A549 (cell line): ENCODE measurements around the gene GREM1.

Source experiments
- EP300 ChIP-seq, 2 experiments: fragments of >200 bp; sonication (Bioruptor Twin); formaldehyde crosslinking; IDR thresholded peaks; 2 replicates in 1 of 2; 3 replicates in 1 of 2; pipeline ENCODE4 v1.6.1; 2016 to 2017
- HDAC2 ChIP-seq: fragments of 200-600 bp; sonication (generic); IDR thresholded peaks from 2 replicates; pipeline ENCODE4 v1.6.1; 2016
- HMGXB4 ChIP-seq: fragments of 250-450 bp; sonication (Bioruptor Pico); IDR thresholded peaks from 2 replicates; pipeline ENCODE4 v1.5.0; 2021; ENCODE audit warnings: mild to moderate bottlenecking, moderate library complexity, borderline replicate concordance
- HOXA7 ChIP-seq: fragments of 250-450 bp; sonication (Bioruptor Pico); IDR thresholded peaks from 2 replicates; pipeline ENCODE4 v1.5.0; 2020; ENCODE audit warnings: mild to moderate bottlenecking, moderate library complexity
- POLR2A ChIP-seq: IDR thresholded peaks from 2 replicates; pipeline ENCODE4 v1.6.1; 2012; ENCODE audit warnings: mild to moderate bottlenecking, low read length
- TP53 ChIP-seq: fragments of 250-450 bp; sonication (Bioruptor Pico); IDR thresholded peaks from 2 replicates; pipeline ENCODE4 v1.5.0; 2021; ENCODE audit warnings: mild to moderate bottlenecking, moderate library complexity
- TF ChIP-seq, protein P1 (sequence below): fragments of >200 bp; sonication (Bioruptor Twin); formaldehyde crosslinking; IDR thresholded peaks from 3 replicates; pipeline ENCODE4 v1.5.1; 2016
- TF ChIP-seq, protein P2 (sequence below): fragments of 450-650 bp; IDR thresholded peaks from 2 replicates; pipeline ENCODE4 v1.6.1; 2014; ENCODE audit warnings: antibody characterized with exemption
- TF ChIP-seq, protein P3 (sequence below): fragments of 200-600 bp; sonication (generic); IDR thresholded peaks from 2 replicates; pipeline ENCODE4 v1.6.1; 2016; ENCODE audit warnings: antibody characterized with exemption, mild to moderate bottlenecking, moderate library complexity

DNA sequence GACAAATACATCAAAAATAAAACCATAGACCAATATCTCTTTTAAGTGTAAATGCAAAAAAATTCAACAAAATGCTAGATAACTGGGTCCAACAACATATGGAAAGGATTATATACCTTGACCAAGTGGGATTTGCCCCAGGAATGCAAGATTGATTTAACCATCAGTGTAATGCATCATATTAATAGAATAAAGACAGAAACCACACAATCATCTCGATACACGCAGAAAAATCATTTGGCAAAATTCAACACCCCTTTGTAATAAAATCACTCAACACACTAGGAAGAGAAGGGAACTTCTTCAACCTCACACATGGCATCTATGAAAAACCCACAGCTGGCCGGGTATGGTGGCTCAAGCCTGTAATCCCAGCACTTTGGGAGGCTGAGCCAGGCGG is 19.5 kb downstream of the GREM1 start:
- TF ChIP-seq, protein P1, sequence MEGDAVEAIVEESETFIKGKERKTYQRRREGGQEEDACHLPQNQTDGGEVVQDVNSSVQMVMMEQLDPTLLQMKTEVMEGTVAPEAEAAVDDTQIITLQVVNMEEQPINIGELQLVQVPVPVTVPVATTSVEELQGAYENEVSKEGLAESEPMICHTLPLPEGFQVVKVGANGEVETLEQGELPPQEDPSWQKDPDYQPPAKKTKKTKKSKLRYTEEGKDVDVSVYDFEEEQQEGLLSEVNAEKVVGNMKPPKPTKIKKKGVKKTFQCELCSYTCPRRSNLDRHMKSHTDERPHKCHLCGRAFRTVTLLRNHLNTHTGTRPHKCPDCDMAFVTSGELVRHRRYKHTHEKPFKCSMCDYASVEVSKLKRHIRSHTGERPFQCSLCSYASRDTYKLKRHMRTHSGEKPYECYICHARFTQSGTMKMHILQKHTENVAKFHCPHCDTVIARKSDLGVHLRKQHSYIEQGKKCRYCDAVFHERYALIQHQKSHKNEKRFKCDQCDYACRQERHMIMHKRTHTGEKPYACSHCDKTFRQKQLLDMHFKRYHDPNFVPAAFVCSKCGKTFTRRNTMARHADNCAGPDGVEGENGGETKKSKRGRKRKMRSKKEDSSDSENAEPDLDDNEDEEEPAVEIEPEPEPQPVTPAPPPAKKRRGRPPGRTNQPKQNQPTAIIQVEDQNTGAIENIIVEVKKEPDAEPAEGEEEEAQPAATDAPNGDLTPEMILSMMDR, result no peak
- TF ChIP-seq, protein P2, sequence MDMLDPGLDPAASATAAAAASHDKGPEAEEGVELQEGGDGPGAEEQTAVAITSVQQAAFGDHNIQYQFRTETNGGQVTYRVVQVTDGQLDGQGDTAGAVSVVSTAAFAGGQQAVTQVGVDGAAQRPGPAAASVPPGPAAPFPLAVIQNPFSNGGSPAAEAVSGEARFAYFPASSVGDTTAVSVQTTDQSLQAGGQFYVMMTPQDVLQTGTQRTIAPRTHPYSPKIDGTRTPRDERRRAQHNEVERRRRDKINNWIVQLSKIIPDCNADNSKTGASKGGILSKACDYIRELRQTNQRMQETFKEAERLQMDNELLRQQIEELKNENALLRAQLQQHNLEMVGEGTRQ, result no peak
- no peak for TF ChIP-seq TP53 (CRISPR knock-in tag)
- TF ChIP-seq HMGXB4 (CRISPR knock-in tag), result no peak
- no peak for TF ChIP-seq HDAC2
- TF ChIP-seq POLR2A, result no peak
- TF ChIP-seq EP300 (IDR thresholded peaks at IDR 0.05), result no peak
- no peak for TF ChIP-seq HOXA7
- TF ChIP-seq, protein P3, sequence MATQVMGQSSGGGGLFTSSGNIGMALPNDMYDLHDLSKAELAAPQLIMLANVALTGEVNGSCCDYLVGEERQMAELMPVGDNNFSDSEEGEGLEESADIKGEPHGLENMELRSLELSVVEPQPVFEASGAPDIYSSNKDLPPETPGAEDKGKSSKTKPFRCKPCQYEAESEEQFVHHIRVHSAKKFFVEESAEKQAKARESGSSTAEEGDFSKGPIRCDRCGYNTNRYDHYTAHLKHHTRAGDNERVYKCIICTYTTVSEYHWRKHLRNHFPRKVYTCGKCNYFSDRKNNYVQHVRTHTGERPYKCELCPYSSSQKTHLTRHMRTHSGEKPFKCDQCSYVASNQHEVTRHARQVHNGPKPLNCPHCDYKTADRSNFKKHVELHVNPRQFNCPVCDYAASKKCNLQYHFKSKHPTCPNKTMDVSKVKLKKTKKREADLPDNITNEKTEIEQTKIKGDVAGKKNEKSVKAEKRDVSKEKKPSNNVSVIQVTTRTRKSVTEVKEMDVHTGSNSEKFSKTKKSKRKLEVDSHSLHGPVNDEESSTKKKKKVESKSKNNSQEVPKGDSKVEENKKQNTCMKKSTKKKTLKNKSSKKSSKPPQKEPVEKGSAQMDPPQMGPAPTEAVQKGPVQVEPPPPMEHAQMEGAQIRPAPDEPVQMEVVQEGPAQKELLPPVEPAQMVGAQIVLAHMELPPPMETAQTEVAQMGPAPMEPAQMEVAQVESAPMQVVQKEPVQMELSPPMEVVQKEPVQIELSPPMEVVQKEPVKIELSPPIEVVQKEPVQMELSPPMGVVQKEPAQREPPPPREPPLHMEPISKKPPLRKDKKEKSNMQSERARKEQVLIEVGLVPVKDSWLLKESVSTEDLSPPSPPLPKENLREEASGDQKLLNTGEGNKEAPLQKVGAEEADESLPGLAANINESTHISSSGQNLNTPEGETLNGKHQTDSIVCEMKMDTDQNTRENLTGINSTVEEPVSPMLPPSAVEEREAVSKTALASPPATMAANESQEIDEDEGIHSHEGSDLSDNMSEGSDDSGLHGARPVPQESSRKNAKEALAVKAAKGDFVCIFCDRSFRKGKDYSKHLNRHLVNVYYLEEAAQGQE, result no peak
